GM13977 (cell line): ENCODE results near the gene KIAA1671.
A peak's percentile ranks its signal among the peaks of the same experiment; 100 is the strongest.

Experiments
- DNase-seq: peaks from one replicate; pipeline ENCODE4 v3.0.0; 2012; ENCODE audit warnings: low spot score
- CTCF ChIP-seq: IDR thresholded peaks from 2 replicates; pipeline ENCODE4 v1.5.1; 2012; ENCODE audit warnings: mild to moderate bottlenecking, control low read depth; ENCODE audit not compliant: insufficient read depth; ENCODE audit errors: extremely low read depth, missing control alignments
- in situ Hi-C: fragments of 300-500 bp; cut with MboI; formaldehyde crosslinking; loops from one replicate; pipeline ENCODE4 v1.12.0; 2022; ENCODE audit warnings: low sequenced_read_pairs, low pct_unique_long_range_greater_than_20kb, mixed read lengths, inconsistent platforms; ENCODE audit not compliant: unreplicated experiment

Gene KIAA1671

GRCh38 chr22:25045159-25045558, 92.6 kb downstream of the KIAA1671 start:
- in situ Hi-C loops: no loop called here
- no peak for DNase-seq
- no peak for TF ChIP-seq CTCF

- DNase-seq: no peak
- in situ Hi-C loops: no loop called here
- no peak for TF ChIP-seq CTCF
These were observed 95.6 kb downstream of the KIAA1671 start for GRCh38 chr22:25048071-25048470.

DNA sequence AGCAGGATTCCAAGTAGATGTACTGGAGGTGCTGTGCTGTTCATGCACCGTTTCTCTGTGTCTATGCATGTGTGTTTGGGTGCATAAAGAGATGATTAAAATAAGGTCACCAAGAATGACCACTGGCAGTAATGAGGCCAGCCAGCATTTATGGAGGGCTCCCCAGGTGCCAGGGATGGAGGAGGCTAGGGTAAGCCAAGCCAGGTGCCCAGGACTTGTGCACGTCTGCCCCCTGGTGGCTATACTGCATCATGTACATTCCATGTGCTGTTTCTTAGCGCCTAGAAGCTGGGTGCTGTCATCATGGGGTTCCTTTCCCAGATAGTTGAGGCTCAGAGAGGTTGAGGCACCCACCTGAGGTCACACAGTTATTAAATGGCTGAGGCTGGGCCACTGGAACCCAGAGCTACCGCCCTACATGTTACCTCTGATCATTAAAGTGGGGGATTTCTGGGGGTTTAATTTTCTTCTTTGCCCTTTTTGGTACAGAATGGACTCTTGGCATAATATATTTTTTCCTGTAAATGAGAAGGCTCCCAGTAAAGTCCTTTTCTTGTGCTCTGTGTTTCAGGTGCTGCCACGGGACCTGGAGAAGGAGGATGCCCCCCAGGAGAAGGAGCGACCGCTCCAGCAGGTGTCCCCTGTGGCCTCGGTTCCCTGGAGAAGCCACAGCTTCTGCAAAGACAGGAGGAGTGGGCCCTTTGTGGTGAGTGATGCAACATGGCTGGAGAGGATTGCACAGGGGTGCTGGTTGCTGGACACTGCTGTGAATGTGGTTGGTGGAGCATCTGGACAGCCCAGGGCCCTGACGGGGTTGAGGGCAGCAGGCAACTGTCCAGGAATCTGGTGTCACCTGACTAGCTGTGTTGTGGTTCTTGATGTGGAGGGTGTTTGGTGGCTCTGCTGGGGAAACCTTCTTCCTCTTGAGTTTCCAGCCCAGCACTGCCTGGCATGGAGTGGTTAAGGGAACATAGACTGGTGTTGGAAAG, 96.4 kb downstream of the KIAA1671 start:
- DNase-seq: peak; percentile 83
- in situ Hi-C loops: no loop called here
- TF ChIP-seq CTCF: peak; percentile 89

GRCh38 chr22:25049770-25050169, 97.3 kb downstream of the KIAA1671 start:
- no peak for DNase-seq
- in situ Hi-C loops: loop anchor here (10.0 kb wide), 1 partner anchor 105 kb away; the partner anchor contains the start of gene LHFPL7
- TF ChIP-seq CTCF: no peak

GRCh38 chr22:25050566-25050965, 98.0 kb downstream of the KIAA1671 start:
- in situ Hi-C loops: loop anchor here (10.0 kb wide), 1 partner anchor 106 kb away; the partner anchor contains the start of gene LHFPL7
- TF ChIP-seq CTCF: no peak
- no peak for DNase-seq

DNA sequence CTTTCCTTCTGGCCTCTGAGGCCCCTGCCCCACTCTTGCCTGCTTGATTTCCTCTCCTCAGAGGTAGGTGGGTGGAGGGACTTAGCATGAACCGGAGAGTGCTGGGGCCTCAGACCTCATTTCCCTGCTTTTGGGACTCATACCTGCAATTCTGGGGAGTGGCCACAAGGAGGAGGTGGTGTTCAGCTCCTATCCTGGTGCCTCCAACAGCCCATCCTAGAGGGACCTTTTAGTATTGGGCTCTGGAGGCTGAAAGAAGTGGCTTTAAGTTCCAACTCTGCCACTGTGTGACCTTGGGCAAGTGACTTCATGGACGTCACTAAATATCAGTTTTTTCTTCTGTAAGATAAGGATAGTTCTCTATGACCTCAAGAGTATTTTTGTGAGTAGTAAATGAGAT, 98.6 kb downstream of the KIAA1671 start:
- in situ Hi-C loops: loop anchor here (10.0 kb wide), 1 partner anchor 106 kb away; the partner anchor contains the start of gene LHFPL7
- peak; percentile 33 for TF ChIP-seq CTCF
- DNase-seq: no peak
